Measurements from ENCODE around the gene CCDC117.

GRCh38 chr22:28779833-28780232 is 7.3 kb downstream of the CCDC117 start:
- TF ChIP-seq CTCF (IDR thresholded peaks at IDR 0.05) = no peak
- no peak for TF ChIP-seq POLR2AphosphoS5 (IDR thresholded peaks at IDR 0.05)
